SK-N-SH treated with all-trans-retinoic acid at 6 μM for 48 hours (cell line): ENCODE measurements around the gene GATA5.

Experiments used
- ARNTL ChIP-seq: fragments of 450-650 bp; formaldehyde crosslinking; IDR thresholded peaks from 2 replicates; pipeline ENCODE4 v1.5.0; 2020; ENCODE audit warnings: low read depth, mild to moderate bottlenecking, moderate library complexity, borderline replicate concordance
- GLIS3 ChIP-seq: fragments of 250-450 bp; sonication (Bioruptor Pico); IDR thresholded peaks from 2 replicates; pipeline ENCODE4 v1.5.0; 2020; ENCODE audit warnings: mild to moderate bottlenecking, moderate library complexity
- ISL1 ChIP-seq: fragments of 250-450 bp; sonication (Bioruptor Pico); IDR thresholded peaks from 2 replicates; pipeline ENCODE4 v2.1.2; 2022; ENCODE audit warnings: mild to moderate bottlenecking, moderate library complexity
- RARB ChIP-seq: fragments of 250-450 bp; sonication (Bioruptor Pico); IDR thresholded peaks from 2 replicates; pipeline ENCODE4 v1.8.0; 2021; ENCODE audit warnings: mild to moderate bottlenecking, moderate library complexity
- SNAI2 ChIP-seq: fragments of 250-450 bp; sonication (Bioruptor Pico); IDR thresholded peaks from 2 replicates; pipeline ENCODE4 v1.5.0; 2020; ENCODE audit warnings: mild to moderate bottlenecking, moderate library complexity
- TOX ChIP-seq: fragments of 250-450 bp; sonication (Bioruptor Pico); IDR thresholded peaks from 2 replicates; pipeline ENCODE4 v1.8.0; 2021; ENCODE audit warnings: mild to moderate bottlenecking, moderate library complexity, borderline replicate concordance
- ZFP3 ChIP-seq: fragments of 250-450 bp; sonication (Bioruptor Pico); IDR thresholded peaks from 2 replicates; pipeline ENCODE4 v1.5.0; 2020; ENCODE audit warnings: mild to moderate bottlenecking, moderate library complexity
- ZFP30 ChIP-seq: fragments of 450-650 bp; formaldehyde crosslinking; IDR thresholded peaks from 2 replicates; pipeline ENCODE4 v1.5.0; 2022; ENCODE audit warnings: mild to moderate bottlenecking, moderate library complexity
- TF ChIP-seq, protein P1 (sequence below): fragments of 250-450 bp; sonication (Bioruptor Pico); IDR thresholded peaks from 2 replicates; pipeline ENCODE4 v1.8.0; 2020; ENCODE audit warnings: mild to moderate bottlenecking, moderate library complexity, borderline replicate concordance
- TF ChIP-seq, protein P2 (sequence below): fragments of 250-450 bp; sonication (Bioruptor Pico); IDR thresholded peaks from 2 replicates; pipeline ENCODE4 v1.5.1; 2021; ENCODE audit warnings: mild to moderate bottlenecking, moderate library complexity
- TF ChIP-seq, protein P3 (sequence below): fragments of 250-450 bp; sonication (Bioruptor Pico); IDR thresholded peaks from 2 replicates; pipeline ENCODE4 v1.8.0; 2021; ENCODE audit warnings: low read depth, mild to moderate bottlenecking, moderate library complexity, borderline replicate concordance
- TF ChIP-seq, protein P4 (sequence below): fragments of 250-450 bp; sonication (Bioruptor Pico); IDR thresholded peaks from 2 replicates; pipeline ENCODE4 v1.5.1; 2020; ENCODE audit warnings: low read depth, mild to moderate bottlenecking, moderate library complexity

DNA sequence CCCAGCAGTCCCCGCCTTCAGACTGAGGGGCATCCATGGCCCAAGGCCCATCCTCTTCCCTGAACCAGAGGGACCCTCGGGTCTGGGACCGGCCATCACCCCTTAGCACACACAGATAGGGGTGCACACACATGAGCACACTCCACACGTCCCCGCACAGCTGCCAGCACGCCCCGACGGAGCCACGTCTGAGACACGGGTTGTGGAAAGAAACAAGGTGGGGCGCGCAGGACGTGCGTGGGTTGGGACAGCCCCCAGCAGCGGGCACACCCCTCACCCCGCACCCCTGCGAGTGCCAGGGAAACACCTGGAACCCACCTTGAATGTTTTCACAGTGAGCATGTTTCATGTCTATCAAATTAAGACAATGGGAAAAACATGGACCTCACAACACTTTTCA is 6.4 kb downstream of the GATA5 start:
- TF ChIP-seq, protein P1, sequence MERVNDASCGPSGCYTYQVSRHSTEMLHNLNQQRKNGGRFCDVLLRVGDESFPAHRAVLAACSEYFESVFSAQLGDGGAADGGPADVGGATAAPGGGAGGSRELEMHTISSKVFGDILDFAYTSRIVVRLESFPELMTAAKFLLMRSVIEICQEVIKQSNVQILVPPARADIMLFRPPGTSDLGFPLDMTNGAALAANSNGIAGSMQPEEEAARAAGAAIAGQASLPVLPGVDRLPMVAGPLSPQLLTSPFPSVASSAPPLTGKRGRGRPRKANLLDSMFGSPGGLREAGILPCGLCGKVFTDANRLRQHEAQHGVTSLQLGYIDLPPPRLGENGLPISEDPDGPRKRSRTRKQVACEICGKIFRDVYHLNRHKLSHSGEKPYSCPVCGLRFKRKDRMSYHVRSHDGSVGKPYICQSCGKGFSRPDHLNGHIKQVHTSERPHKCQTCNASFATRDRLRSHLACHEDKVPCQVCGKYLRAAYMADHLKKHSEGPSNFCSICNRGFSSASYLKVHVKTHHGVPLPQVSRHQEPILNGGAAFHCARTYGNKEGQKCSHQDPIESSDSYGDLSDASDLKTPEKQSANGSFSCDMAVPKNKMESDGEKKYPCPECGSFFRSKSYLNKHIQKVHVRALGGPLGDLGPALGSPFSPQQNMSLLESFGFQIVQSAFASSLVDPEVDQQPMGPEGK (CRISPR knock-in tag), result no peak
- TF ChIP-seq GLIS3, result no peak
- no peak for TF ChIP-seq ARNTL (CRISPR knock-in tag)
- no peak for TF ChIP-seq SNAI2 (CRISPR knock-in tag)
- TF ChIP-seq ZFP3 (CRISPR knock-in tag), result no peak
- TF ChIP-seq, protein P2, sequence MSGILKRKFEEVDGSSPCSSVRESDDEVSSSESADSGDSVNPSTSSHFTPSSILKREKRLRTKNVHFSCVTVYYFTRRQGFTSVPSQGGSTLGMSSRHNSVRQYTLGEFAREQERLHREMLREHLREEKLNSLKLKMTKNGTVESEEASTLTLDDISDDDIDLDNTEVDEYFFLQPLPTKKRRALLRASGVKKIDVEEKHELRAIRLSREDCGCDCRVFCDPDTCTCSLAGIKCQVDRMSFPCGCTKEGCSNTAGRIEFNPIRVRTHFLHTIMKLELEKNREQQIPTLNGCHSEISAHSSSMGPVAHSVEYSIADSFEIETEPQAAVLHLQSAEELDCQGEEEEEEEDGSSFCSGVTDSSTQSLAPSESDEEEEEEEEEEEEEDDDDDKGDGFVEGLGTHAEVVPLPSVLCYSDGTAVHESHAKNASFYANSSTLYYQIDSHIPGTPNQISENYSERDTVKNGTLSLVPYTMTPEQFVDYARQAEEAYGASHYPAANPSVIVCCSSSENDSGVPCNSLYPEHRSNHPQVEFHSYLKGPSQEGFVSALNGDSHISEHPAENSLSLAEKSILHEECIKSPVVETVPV (CRISPR knock-in tag), result no peak
- TF ChIP-seq RARB, result no peak
- no peak for TF ChIP-seq TOX
- TF ChIP-seq ZFP30 (CRISPR knock-in tag), result no peak
- TF ChIP-seq ISL1 (CRISPR knock-in tag), result no peak
- TF ChIP-seq, protein P3, sequence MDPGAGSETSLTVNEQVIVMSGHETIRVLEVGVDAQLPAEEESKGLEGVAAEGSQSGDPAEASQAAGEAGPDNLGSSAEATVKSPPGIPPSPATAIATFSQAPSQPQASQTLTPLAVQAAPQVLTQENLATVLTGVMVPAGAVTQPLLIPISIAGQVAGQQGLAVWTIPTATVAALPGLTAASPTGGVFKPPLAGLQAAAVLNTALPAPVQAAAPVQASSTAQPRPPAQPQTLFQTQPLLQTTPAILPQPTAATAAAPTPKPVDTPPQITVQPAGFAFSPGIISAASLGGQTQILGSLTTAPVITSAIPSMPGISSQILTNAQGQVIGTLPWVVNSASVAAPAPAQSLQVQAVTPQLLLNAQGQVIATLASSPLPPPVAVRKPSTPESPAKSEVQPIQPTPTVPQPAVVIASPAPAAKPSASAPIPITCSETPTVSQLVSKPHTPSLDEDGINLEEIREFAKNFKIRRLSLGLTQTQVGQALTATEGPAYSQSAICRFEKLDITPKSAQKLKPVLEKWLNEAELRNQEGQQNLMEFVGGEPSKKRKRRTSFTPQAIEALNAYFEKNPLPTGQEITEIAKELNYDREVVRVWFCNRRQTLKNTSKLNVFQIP (CRISPR knock-in tag), result no peak
- TF ChIP-seq, protein P4, sequence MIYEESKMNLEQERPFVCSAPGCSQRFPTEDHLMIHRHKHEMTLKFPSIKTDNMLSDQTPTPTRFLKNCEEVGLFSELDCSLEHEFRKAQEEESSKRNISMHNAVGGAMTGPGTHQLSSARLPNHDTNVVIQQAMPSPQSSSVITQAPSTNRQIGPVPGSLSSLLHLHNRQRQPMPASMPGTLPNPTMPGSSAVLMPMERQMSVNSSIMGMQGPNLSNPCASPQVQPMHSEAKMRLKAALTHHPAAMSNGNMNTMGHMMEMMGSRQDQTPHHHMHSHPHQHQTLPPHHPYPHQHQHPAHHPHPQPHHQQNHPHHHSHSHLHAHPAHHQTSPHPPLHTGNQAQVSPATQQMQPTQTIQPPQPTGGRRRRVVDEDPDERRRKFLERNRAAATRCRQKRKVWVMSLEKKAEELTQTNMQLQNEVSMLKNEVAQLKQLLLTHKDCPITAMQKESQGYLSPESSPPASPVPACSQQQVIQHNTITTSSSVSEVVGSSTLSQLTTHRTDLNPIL (CRISPR knock-in tag), result no peak
